ENCODE measurements around the gene CNGB1. TPM values are rescaled to one million over a fixed set of nuclear protein-coding genes. Genes with fewer than 3 reads are reported as not detected.

CNGB1 gene
- under 0.01 TPM in 2 replicates for total RNA-seq

DNA sequence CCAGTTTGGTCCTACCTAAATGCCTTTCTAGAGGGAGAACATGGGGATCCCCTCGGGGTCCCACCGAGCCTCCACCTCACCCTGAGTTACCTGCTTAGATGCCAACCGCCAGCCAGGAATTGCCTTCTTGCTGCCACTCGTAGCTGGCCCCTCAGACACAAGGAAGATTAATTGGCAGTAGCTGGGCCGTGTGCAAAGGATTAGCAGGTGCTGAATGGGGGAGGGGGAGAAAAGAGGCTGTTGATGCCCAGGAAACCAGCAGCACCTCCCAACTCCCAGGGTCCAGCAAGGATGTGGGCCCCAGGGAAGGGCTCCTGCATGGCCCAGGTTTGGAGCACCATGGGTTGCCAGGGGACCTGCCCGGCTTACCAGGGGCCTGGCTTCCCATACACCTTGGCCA is at the start of gene CNGB1:
TSS of gene CNGB1 (minus strand) at position 159 of the 400 bp plus-strand sequence. CDS start 3,842 bp downstream, outside the sequence.

GRCh38 chr16:58000706-58001676 is 30.1 kb upstream of the CNGB1 start, which contains the start of gene USB1:
TSS of gene USB1 (plus strand) at chr16:58001407. CDS start at chr16:58001484, 77 bp downstream.

DNA sequence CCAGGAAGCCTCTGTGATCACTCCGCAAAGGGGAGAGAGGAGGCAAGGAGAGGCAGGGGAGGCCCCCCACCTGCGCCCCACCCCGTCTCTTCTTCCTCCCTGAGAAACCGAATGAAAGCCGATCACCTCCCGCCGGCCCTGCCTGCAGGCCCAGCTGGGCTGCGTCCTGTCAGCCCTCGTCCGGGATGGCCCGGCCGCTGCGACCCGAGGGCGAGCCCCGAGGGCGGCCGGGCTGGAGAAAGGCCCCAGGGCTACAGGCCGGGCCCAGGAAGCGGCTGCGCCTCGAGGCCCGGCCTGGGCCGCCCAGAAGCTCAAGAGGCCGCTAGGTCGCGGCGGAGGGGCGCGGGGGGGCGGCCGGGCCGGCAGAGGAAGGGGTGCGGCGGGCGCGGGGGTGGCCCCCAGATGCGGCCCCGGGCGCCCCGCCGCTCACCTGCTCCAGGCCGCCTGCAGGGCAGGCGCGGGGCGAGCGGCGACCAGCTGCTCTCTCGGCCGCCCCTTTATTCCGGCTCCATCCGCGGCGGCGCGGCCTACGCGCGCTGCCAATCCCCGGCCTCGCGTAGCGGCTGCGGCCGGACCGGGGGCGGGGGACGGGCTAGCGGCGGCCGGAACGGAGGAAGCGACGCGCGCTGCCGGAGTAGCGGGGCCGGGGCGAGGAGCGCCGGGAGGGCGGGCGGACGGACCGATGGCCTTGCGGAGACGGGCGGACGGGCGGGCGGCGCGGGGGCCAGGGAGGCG is 29.2 kb upstream of the CNGB1 start, which contains the start of gene ZNF319:
TSS of gene ZNF319 (minus strand) at position 702 of the 735 bp plus-strand sequence. CDS start 2,407 bp downstream, outside the sequence.

Other genes with a start within 250 kb of the CNGB1 start
- gene KATNB1, start 235.4 kb downstream of the CNGB1 start, total RNA-seq, result 31.2 and 32.0 TPM in 2 replicates
- 45.8 and 55.9 TPM in 2 replicates for gene KIFC3, start 168.6 kb downstream of the CNGB1 start, total RNA-seq
- 7.9 and 8.5 TPM in 2 replicates for gene ZNF319, start 29.5 kb upstream of the CNGB1 start, total RNA-seq
- 40.2 and 49.5 TPM in 2 replicates for gene USB1, start 30.3 kb upstream of the CNGB1 start, total RNA-seq
- gene MMP15, start 54.6 kb upstream of the CNGB1 start, total RNA-seq, result 19.6 and 20.5 TPM in 2 replicates
- gene CFAP20, start 158.3 kb upstream of the CNGB1 start, total RNA-seq, result 39.5 and 55.7 TPM in 2 replicates
- gene CSNK2A2, start 227.0 kb upstream of the CNGB1 start, total RNA-seq, result 67.0 and 77.9 TPM in 2 replicates